ENCODE measurements around the gene FAM180A.

GRCh38 chr7:135706038-135706742, 42.4 kb downstream of the FAM180A start:
- TF ChIP-seq CTCF (IDR thresholded peaks at IDR 0.05) = no peak
- TF ChIP-seq POLR2A (IDR thresholded peaks at IDR 0.05) = no peak
- no peak for TF ChIP-seq POLR2AphosphoS5 (IDR thresholded peaks at IDR 0.05)
- TF ChIP-seq EP300 (IDR thresholded peaks at IDR 0.05) = no peak
